HepG2 (cell line): ENCODE results near the gene FBLIM1. TPM values are rescaled to one million over a fixed set of nuclear protein-coding genes. Genes with fewer than 3 reads are reported as not detected.
A peak's percentile ranks its signal among the peaks of the same experiment; 100 is the strongest.

Experiments used
- CSRNP1 ChIP-seq: sonication (generic); formaldehyde crosslinking; IDR thresholded peaks from 2 replicates; pipeline ENCODE4 v1.8.1; 2023; ENCODE audit warnings: mild to moderate bottlenecking, missing genetic modification reagents
- ERF ChIP-seq: IDR thresholded peaks from 2 replicates; pipeline ENCODE4 v1.6.1; 2018; ENCODE audit warnings: missing biosample characterization, missing genetic modification reagents
- HOXA9 ChIP-seq: sonication (generic); formaldehyde crosslinking; IDR thresholded peaks from 2 replicates; pipeline ENCODE4 v1.8.1; 2022; ENCODE audit warnings: missing genetic modification reagents, mild to moderate bottlenecking, moderate library complexity, borderline replicate concordance
- MLLT10 ChIP-seq: sonication (generic); formaldehyde crosslinking; IDR thresholded peaks from 2 replicates; pipeline ENCODE4 v1.4.0; 2020; ENCODE audit warnings: missing genetic modification reagents
- NFE2L2 ChIP-seq: fragments of 150-350 bp; IDR thresholded peaks from 2 replicates; pipeline ENCODE4 v1.6.1; 2014; ENCODE audit warnings: low read length
- NFIC ChIP-seq: IDR thresholded peaks from 2 replicates; pipeline ENCODE4 v1.6.1; 2012; ENCODE audit warnings: mild to moderate bottlenecking, low read length, inconsistent platforms
- NR2F6 ChIP-seq, 2 experiments: IDR thresholded peaks; 2 replicates each; pipeline ENCODE4 v1.6.1; 2016; ENCODE audit warnings: antibody characterized with exemption in 1 of 2, mild to moderate bottlenecking in 1 of 2
- POLR2AphosphoS5 ChIP-seq: IDR thresholded peaks from 2 replicates; pipeline ENCODE4 v1.6.1; 2012; ENCODE audit warnings: low read depth, low read length
- PPARG ChIP-seq: conservative IDR thresholded peaks from 2 replicates; pipeline ENCODE4 v1.6.1; 2016; ENCODE audit warnings: missing biosample characterization, missing genetic modification reagents
- RFXANK ChIP-seq: IDR thresholded peaks from 2 replicates; pipeline ENCODE4 v1.6.1; 2016
- RNF2 ChIP-seq: fragments of 450-650 bp; conservative IDR thresholded peaks from 2 replicates; pipeline ENCODE4 v1.6.1; 2016; ENCODE audit warnings: low read depth
- SALL1 ChIP-seq: sonication (generic); formaldehyde crosslinking; IDR thresholded peaks from 2 replicates; pipeline ENCODE4 v1.8.0; 2022; ENCODE audit warnings: mild to moderate bottlenecking, missing genetic modification reagents
- UBTF ChIP-seq: sonication (generic); formaldehyde crosslinking; IDR thresholded peaks from 2 replicates; pipeline ENCODE4 v1.4.0; 2020; ENCODE audit warnings: mild to moderate bottlenecking, missing genetic modification reagents
- USF2 ChIP-seq, 2 experiments: sonication (generic) in 1 of 2; formaldehyde crosslinking in 1 of 2; IDR thresholded peaks; 2 replicates each; pipeline versions ENCODE4 v1.5.1 to v1.6.1; 2011 to 2020; ENCODE audit warnings: borderline replicate concordance in 1 of 2, low read depth in 1 of 2, low read length in 1 of 2, mild to moderate bottlenecking in 1 of 2, missing genetic modification reagents in 1 of 2, moderate library complexity in 1 of 2
- ZBTB7B ChIP-seq: sonication (generic); formaldehyde crosslinking; IDR thresholded peaks from 2 replicates; pipeline ENCODE4 v1.4.0; 2020; ENCODE audit warnings: missing genetic modification reagents
- ZNF256 ChIP-seq: sonication (generic); formaldehyde crosslinking; conservative IDR thresholded peaks from 2 replicates; pipeline ENCODE4 v1.4.0; 2020; ENCODE audit warnings: missing genetic modification reagents
- ZNF335 ChIP-seq: sonication (generic); formaldehyde crosslinking; IDR thresholded peaks from 2 replicates; pipeline ENCODE4 v1.4.0; 2020; ENCODE audit warnings: missing genetic modification reagents
- ZNF781 ChIP-seq: sonication (generic); formaldehyde crosslinking; IDR thresholded peaks from 2 replicates; pipeline ENCODE4 v1.5.1; 2020; ENCODE audit warnings: borderline replicate concordance, mild to moderate bottlenecking, missing genetic modification reagents; ENCODE audit errors: not compliant biosample characterization
- ZNF788 ChIP-seq: sonication (generic); formaldehyde crosslinking; IDR thresholded peaks from 2 replicates; pipeline ENCODE4 v1.5.0; 2020; ENCODE audit warnings: mild to moderate bottlenecking, missing genetic modification reagents, borderline replicate concordance
- ZSCAN5A ChIP-seq: sonication (generic); formaldehyde crosslinking; IDR thresholded peaks from 2 replicates; pipeline ENCODE4 v1.8.0; 2022; ENCODE audit warnings: mild to moderate bottlenecking, missing genetic modification reagents, borderline replicate concordance
- polyA plus RNA-seq, 8 experiments: library from polyadenylated mRNA; depleted of rRNA in 3 of 8; stranded (reverse) in 7 of 8; unstranded in 1 of 8; fragments of >200 nt; fragmentation: Illumina TruSeq in 4 of 8; extraction: Trizol in 4 of 8; gene quantifications; 2 replicates each; pipeline versions ENCODE4 v1.2.1 to v1.2.3, GENCODE V29; 2011 to 2016; ENCODE audit warnings: low read depth in 4 of 8, missing spikeins in 1 of 8, mixed read lengths in 1 of 8; ENCODE audit not compliant: insufficient read depth in 1 of 8
- total RNA-seq, 5 experiments: library from RNA; depleted of rRNA; stranded (reverse); fragments of >200 nt; fragmentation: Illumina TruSeq; extraction: Trizol; gene quantifications; 2 replicates each; pipeline ENCODE4 v1.2.3, GENCODE V29; 2016; ENCODE audit warnings: low read depth in 1 of 5

FBLIM1 gene
- total and polyA plus RNA-seq, 2 of the 13 experiments (the other 11 are each of a cell fraction or from before 2014, with no cell fraction given) = 10.6 to 23.0 TPM

- TF ChIP-seq UBTF (CRISPR knock-in tag) (peak; percentile 38; the same call in 1 of the 2 replicates), ZNF788 (no peak; the same call in 1 of the 2 replicates), ZNF781 (CRISPR knock-in tag) (no peak), ZNF256 (no peak), ZSCAN5A (no peak), CSRNP1 (CRISPR knock-in tag) (no peak), NFIC (no peak), ZNF335 (CRISPR knock-in tag) (no peak), USF2 (IDR thresholded peaks at IDR 0.05; ENCODE audit: low read depth, low read length) (no peak), USF2 (CRISPR knock-in tag; IDR thresholded peaks at IDR 0.05; ENCODE audit: borderline replicate concordance) (no peak), HOXA9 (CRISPR knock-in tag) (no peak), RFXANK (no peak), MLLT10 (CRISPR knock-in tag) (no peak), RNF2 (no peak), NFE2L2 (no peak), ERF (CRISPR knock-in tag) (no peak), SALL1 (CRISPR knock-in tag) (no peak), PPARG (CRISPR knock-in tag) (0 out of 2 replicates have a peak, but pooled peaks have one; percentile 50), NR2F6 (IDR thresholded peaks at IDR 0.05) (peak; percentile 33; the same call in 1 of the 2 replicates), NR2F6 (CRISPR knock-in tag; IDR thresholded peaks at IDR 0.05) (peak; percentile 66; the same call in 1 of the 2 replicates), POLR2AphosphoS5 (no peak), ZBTB7B (CRISPR knock-in tag) (peak; percentile 86)
Observed at GRCh38 chr1:15734901-15735300, 23.7 kb upstream of the FBLIM1 start (continued).
